ENCODE results near the gene GPR139.

GPR139 gene

GRCh38 chr16:20051611-20052010, 22.1 kb downstream of the GPR139 start:
- DNase-seq = no peak

GRCh38 chr16:20051147-20051546, 22.5 kb downstream of the GPR139 start:
- DNase-seq = no peak

- no peak for DNase-seq
These were observed 23.9 kb downstream of the GPR139 start for GRCh38 chr16:20049831-20050230.

GRCh38 chr16:20045886-20046285, 27.8 kb downstream of the GPR139 start:
- DNase-seq = no peak

GRCh38 chr16:20042848-20043247, 30.8 kb downstream of the GPR139 start:
- no peak for DNase-seq

- no peak for DNase-seq
These were observed 31.6 kb downstream of the GPR139 start for GRCh38 chr16:20041924-20042596.

GRCh38 chr16:20040011-20040410, 33.7 kb downstream of the GPR139 start:
- no peak for DNase-seq

- DNase-seq = no peak
These were observed 44.1 kb downstream of the GPR139 start for GRCh38 chr16:20029611-20030010.

GRCh38 chr16:20026361-20027072, 47.2 kb downstream of the GPR139 start:
- DNase-seq = no peak

- DNase-seq = no peak
These were observed 50.5 kb downstream of the GPR139 start for GRCh38 chr16:20023190-20023589.

GRCh38 chr16:20020976-20021375, 52.7 kb downstream of the GPR139 start:
- DNase-seq = no peak

GRCh38 chr16:20020083-20020482, 53.6 kb downstream of the GPR139 start:
- no peak for DNase-seq

GRCh38 chr16:20016234-20016633, 57.5 kb downstream of the GPR139 start:
- no peak for DNase-seq

GRCh38 chr16:20004931-20005330, 68.8 kb downstream of the GPR139 start:
- DNase-seq = no peak

GRCh38 chr16:20002936-20003335, 70.8 kb downstream of the GPR139 start:
- DNase-seq = no peak

GRCh38 chr16:20001856-20002707, 71.6 kb downstream of the GPR139 start:
- DNase-seq = no peak

- DNase-seq = no peak
These were observed 76.0 kb downstream of the GPR139 start for GRCh38 chr16:19997734-19998133.

- DNase-seq = no peak
These were observed 76.4 kb downstream of the GPR139 start for GRCh38 chr16:19997264-19997663.

GRCh38 chr16:19994466-19995170, 79.1 kb downstream of the GPR139 start:
- no peak for DNase-seq

GRCh38 chr16:19991614-19992013, 82.1 kb downstream of the GPR139 start:
- no peak for DNase-seq

- DNase-seq = no peak
These were observed 89.6 kb downstream of the GPR139 start for GRCh38 chr16:19984135-19984534.
